Measurements from ENCODE around the gene PRKACB.

GRCh38 chr1:84250668-84251067, 106.6 kb downstream of the PRKACB start:
- no peak for TF ChIP-seq CTCF (IDR thresholded peaks at IDR 0.05; ENCODE audit: low read depth, low read length, poor library complexity, severe bottlenecking)
- TF ChIP-seq EZH2phosphoT487 (IDR thresholded peaks at IDR 0.05; ENCODE audit: borderline replicate concordance, low read length): no peak

Data from DOHH2 (cell line).